H1 (cell line): ENCODE results near the gene OSR1.

ENCODE experiments used
- ATF3 ChIP-seq: IDR thresholded peaks from 2 replicates; pipeline ENCODE4 v1.6.1; 2011; ENCODE audit warnings: low read depth, mild to moderate bottlenecking, low read length; ENCODE audit not compliant: insufficient read depth
- BCL11A ChIP-seq, 2 experiments: IDR thresholded peaks; one replicate each; pipeline ENCODE4 v1.6.1; 2011; ENCODE audit warnings: low read depth in 2 of 2, low read length in 2 of 2, mild to moderate bottlenecking in 2 of 2
- BRCA1 ChIP-seq: IDR thresholded peaks from 2 replicates; pipeline ENCODE4 v1.6.1; 2012; ENCODE audit warnings: low read depth, low read length, improper control_type of control experiment
- CREB1 ChIP-seq: IDR thresholded peaks from 2 replicates; pipeline ENCODE4 v1.6.1; 2012; ENCODE audit warnings: inconsistent platforms
- CTCF ChIP-seq, 3 experiments: IDR thresholded peaks; 1 replicate in 2 of 3; 2 replicates in 1 of 3; pipeline versions ENCODE4 v1.5.1 to v1.6.1; 2011; ENCODE audit warnings: low read length in 3 of 3, mild to moderate bottlenecking in 3 of 3, inconsistent platforms in 2 of 3, low read depth in 1 of 3, moderate library complexity in 1 of 3; ENCODE audit not compliant: insufficient read depth in 1 of 3; ENCODE audit errors: control extremely low read depth in 1 of 3
- EZH2 ChIP-seq: fragments of 200-600 bp; sonication (generic); IDR thresholded peaks from 2 replicates; pipeline ENCODE4 v1.7.1; 2012; ENCODE audit warnings: low read depth, mild to moderate bottlenecking, moderate library complexity, low read length, inconsistent platforms; ENCODE audit not compliant: severe bottlenecking
- POLR2A ChIP-seq, 2 experiments: IDR thresholded peaks; 1 replicate in 1 of 2; 2 replicates in 1 of 2; pipeline ENCODE4 v1.6.1; 2011; ENCODE audit warnings: low read depth in 2 of 2, low read length in 2 of 2, mild to moderate bottlenecking in 2 of 2; ENCODE audit errors: control extremely low read depth in 1 of 2
- RFX5 ChIP-seq: IDR thresholded peaks from 2 replicates; pipeline ENCODE4 v1.6.1; 2011; ENCODE audit warnings: low read depth, low read length, improper control_type of control experiment, borderline replicate concordance
- TAF1 ChIP-seq: IDR thresholded peaks from 2 replicates; pipeline ENCODE4 v1.6.1; 2011; ENCODE audit warnings: mild to moderate bottlenecking, low read depth, low read length
- USF2 ChIP-seq: IDR thresholded peaks from 2 replicates; pipeline ENCODE4 v1.6.1; 2011; ENCODE audit warnings: low read length, improper control_type of control experiment

- TF ChIP-seq USF2 (no peak), ATF3 (no peak), CTCF (IDR thresholded peaks at IDR 0.05; ENCODE audit: control extremely low read depth in 1 of 3, insufficient read depth in 1 of 3, low read depth in 1 of 3, low read length in 3 of 3) (no peak), BCL11A (IDR thresholded peaks at IDR 0.05; ENCODE audit: low read depth in 2 of 2, low read length in 2 of 2) (no peak), EZH2 (no peak), POLR2A (IDR thresholded peaks at IDR 0.05; ENCODE audit: control extremely low read depth in 1 of 2, low read depth in 2 of 2, low read length in 2 of 2) (no peak), RFX5 (no peak), BRCA1 (no peak), CREB1 (no peak), TAF1 (no peak)
Measured at GRCh38 chr2:19330436-19330835, 28.0 kb downstream of the OSR1 start.
